HG03354 (cell line): Measurements from ENCODE around the gene EMX1.

Experiments used
- ATAC-seq: cut with Tn5 transposase; IDR thresholded peaks from one replicate; pipeline ENCODE4 v1.9.1; 2021; ENCODE audit warnings: mild to moderate bottlenecking; ENCODE audit not compliant: unreplicated experiment, poor library complexity, severe bottlenecking

EMX1 gene

GRCh38 chr2:72972352-72973136, 55.2 kb downstream of the EMX1 start:
- ATAC-seq, result no peak

- no peak for ATAC-seq
Measured at GRCh38 chr2:72973137-72973535, 55.8 kb downstream of the EMX1 start.

GRCh38 chr2:72973566-72974435, 56.5 kb downstream of the EMX1 start:
- ATAC-seq, result peak; percentile 95

- ATAC-seq, result no peak
Measured at GRCh38 chr2:72974436-72974754, 57.1 kb downstream of the EMX1 start.

- ATAC-seq, result no peak
Measured at GRCh38 chr2:72975017-72975416, 57.7 kb downstream of the EMX1 start.

GRCh38 chr2:72979896-72980295, 62.6 kb downstream of the EMX1 start:
- ATAC-seq, result no peak

GRCh38 chr2:72980535-72981217, 63.4 kb downstream of the EMX1 start:
- ATAC-seq, result no peak

GRCh38 chr2:72981536-72981935, 64.2 kb downstream of the EMX1 start:
- no peak for ATAC-seq

- ATAC-seq, result no peak
Measured at GRCh38 chr2:72982219-72982618, 64.9 kb downstream of the EMX1 start.

- no peak for ATAC-seq
Measured at GRCh38 chr2:72982781-72983499, 65.6 kb downstream of the EMX1 start.

- ATAC-seq, result no peak
Measured at GRCh38 chr2:72983500-72984161, 66.3 kb downstream of the EMX1 start.

- ATAC-seq, result no peak
Measured at GRCh38 chr2:72984172-72984671, 66.9 kb downstream of the EMX1 start.
